ENCODE measurements around the gene PGA3.
"Not testable (repeated sequence)": the region's sequence is repeated elsewhere in the genome, so short reads cannot be mapped to it uniquely, and the experiment has no call there.

Gene PGA3

GRCh38 chr11:61213711-61214324 lies 10.5 kb downstream of the PGA3 start:
- not testable (repeated sequence) for H3K4me3 ChIP-seq (replicated peaks in 1 of 2; ENCODE audit: low read depth in 2 of 2, low read length in 2 of 2); DNase-seq (ENCODE audit: low read depth in 2 of 2)

- not testable (repeated sequence) for DNase-seq (ENCODE audit: low read depth in 2 of 2); H3K4me3 ChIP-seq (replicated peaks in 1 of 2; ENCODE audit: low read depth in 2 of 2, low read length in 2 of 2)
Measured at GRCh38 chr11:61218306-61218705, 15.0 kb downstream of the PGA3 start.

- DNase-seq (ENCODE audit: low read depth in 2 of 2); H3K4me3 ChIP-seq (replicated peaks in 1 of 2; ENCODE audit: low read depth in 2 of 2, low read length in 2 of 2): not testable (repeated sequence)
Measured at GRCh38 chr11:61219016-61219415, 15.7 kb downstream of the PGA3 start.

GRCh38 chr11:61222047-61222446 lies 18.7 kb downstream of the PGA3 start, which contains the start of gene PGA4:
Gene PGA4, plus strand, starts transcription at chr11:61222347. Its CDS starts 54 bp downstream, at chr11:61222401.
- DNase-seq (ENCODE audit: low read depth in 2 of 2); H3K4me3 ChIP-seq (replicated peaks in 1 of 2; ENCODE audit: low read depth in 2 of 2, low read length in 2 of 2): not testable (repeated sequence)

- not testable (repeated sequence) for DNase-seq (ENCODE audit: low read depth in 2 of 2); H3K4me3 ChIP-seq (replicated peaks in 1 of 2; ENCODE audit: low read depth in 2 of 2, low read length in 2 of 2)
Measured at GRCh38 chr11:61222692-61223091, 19.4 kb downstream of the PGA3 start.

- not testable (repeated sequence) for DNase-seq (ENCODE audit: low read depth in 2 of 2); H3K4me3 ChIP-seq (replicated peaks in 1 of 2; ENCODE audit: low read depth in 2 of 2, low read length in 2 of 2)
Measured at GRCh38 chr11:61226457-61227137, 23.3 kb downstream of the PGA3 start.

- not testable (repeated sequence) for H3K4me3 ChIP-seq (replicated peaks in 1 of 2; ENCODE audit: low read depth in 2 of 2, low read length in 2 of 2); DNase-seq (ENCODE audit: low read depth in 2 of 2)
Measured at GRCh38 chr11:61229458-61229857, 26.1 kb downstream of the PGA3 start.

GRCh38 chr11:61231033-61231432 lies 27.7 kb downstream of the PGA3 start:
- not testable (repeated sequence) for H3K4me3 ChIP-seq (replicated peaks in 1 of 2; ENCODE audit: low read depth in 2 of 2, low read length in 2 of 2)

GRCh38 chr11:61231585-61231984 lies 28.3 kb downstream of the PGA3 start:
- H3K4me3 ChIP-seq (replicated peaks in 1 of 2; ENCODE audit: low read depth in 2 of 2, low read length in 2 of 2); DNase-seq (ENCODE audit: low read depth in 2 of 2): not testable (repeated sequence)

More at GRCh38 chr11:61231033-61231432, 27.7 kb downstream of the PGA3 start:
- DNase-seq (ENCODE audit: low read depth in 2 of 2) = not testable (repeated sequence)

- not testable (repeated sequence) for H3K4me3 ChIP-seq (replicated peaks in 1 of 2; ENCODE audit: low read depth in 2 of 2, low read length in 2 of 2); DNase-seq (ENCODE audit: low read depth in 2 of 2)
Measured at GRCh38 chr11:61232548-61233145, 29.3 kb downstream of the PGA3 start.

GRCh38 chr11:61237130-61237529 lies 33.8 kb downstream of the PGA3 start:
- not testable (repeated sequence) for H3K4me3 ChIP-seq (replicated peaks in 1 of 2; ENCODE audit: low read depth in 2 of 2, low read length in 2 of 2); DNase-seq (ENCODE audit: low read depth in 2 of 2)

- not testable (repeated sequence) for H3K4me3 ChIP-seq (replicated peaks in 1 of 2; ENCODE audit: low read depth in 2 of 2, low read length in 2 of 2); DNase-seq (ENCODE audit: low read depth in 2 of 2)
Measured at GRCh38 chr11:61240288-61240687, 37.0 kb downstream of the PGA3 start.

GRCh38 chr11:61240875-61241274 lies 37.6 kb downstream of the PGA3 start, which contains the start of gene PGA5:
Gene PGA5, plus strand, starts transcription at chr11:61241175. Its CDS starts 52 bp downstream, at chr11:61241227.
- not testable (repeated sequence) for H3K4me3 ChIP-seq (replicated peaks in 1 of 2; ENCODE audit: low read depth in 2 of 2, low read length in 2 of 2); DNase-seq (ENCODE audit: low read depth in 2 of 2)

- DNase-seq (ENCODE audit: low read depth in 2 of 2); H3K4me3 ChIP-seq (replicated peaks in 1 of 2; ENCODE audit: low read depth in 2 of 2, low read length in 2 of 2): not testable (repeated sequence)
Measured at GRCh38 chr11:61241526-61241925, 38.2 kb downstream of the PGA3 start.

- not testable (repeated sequence) for H3K4me3 ChIP-seq (replicated peaks in 1 of 2; ENCODE audit: low read depth in 2 of 2, low read length in 2 of 2); DNase-seq (ENCODE audit: low read depth in 2 of 2)
Measured at GRCh38 chr11:61245284-61245964, 42.1 kb downstream of the PGA3 start.

GRCh38 chr11:61248071-61248470 lies 44.8 kb downstream of the PGA3 start:
- not testable (repeated sequence) for DNase-seq (ENCODE audit: low read depth in 2 of 2); H3K4me3 ChIP-seq (replicated peaks in 1 of 2; ENCODE audit: low read depth in 2 of 2, low read length in 2 of 2)

GRCh38 chr11:61249201-61249600 lies 45.9 kb downstream of the PGA3 start:
- not testable (repeated sequence) for H3K4me3 ChIP-seq (replicated peaks in 1 of 2; ENCODE audit: low read depth in 2 of 2, low read length in 2 of 2); DNase-seq (ENCODE audit: low read depth in 2 of 2)
